HepG2 (cell line): Measurements from ENCODE around the gene CASP5.

Experiments used
- CTCF ChIP-seq: sonication (generic); formaldehyde crosslinking; IDR thresholded peaks from 2 replicates; pipeline ENCODE4 v1.5.0; 2020; ENCODE audit warnings: mild to moderate bottlenecking, missing genetic modification reagents, moderate library complexity
- E2F2 ChIP-seq: sonication (generic); formaldehyde crosslinking; IDR thresholded peaks from 2 replicates; pipeline ENCODE4 v1.4.0; 2020; ENCODE audit warnings: missing genetic modification reagents, borderline replicate concordance
- FOXM1 ChIP-seq: sonication (generic); formaldehyde crosslinking; IDR thresholded peaks from 2 replicates; pipeline ENCODE4 v1.5.0; 2020; ENCODE audit warnings: missing genetic modification reagents
- KAT2B ChIP-seq: fragments of 150-350 bp; IDR thresholded peaks from 2 replicates; pipeline ENCODE4 v1.6.1; 2014; ENCODE audit warnings: low read depth, low read length, borderline replicate concordance
- SUZ12 ChIP-seq: fragments of 150-350 bp; IDR thresholded peaks from 2 replicates; pipeline ENCODE4 v1.6.1; 2014; ENCODE audit warnings: low read depth, low read length
- ZNF792 ChIP-seq: IDR thresholded peaks from 2 replicates; pipeline ENCODE4 v1.6.1; 2016
- TF ChIP-seq, protein P1 (sequence below): IDR thresholded peaks from 2 replicates; pipeline ENCODE4 v1.6.1; 2012; ENCODE audit warnings: inconsistent platforms

- TF ChIP-seq KAT2B = no peak
- TF ChIP-seq, protein P1, sequence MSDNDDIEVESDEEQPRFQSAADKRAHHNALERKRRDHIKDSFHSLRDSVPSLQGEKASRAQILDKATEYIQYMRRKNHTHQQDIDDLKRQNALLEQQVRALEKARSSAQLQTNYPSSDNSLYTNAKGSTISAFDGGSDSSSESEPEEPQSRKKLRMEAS = no peak
- no peak for TF ChIP-seq E2F2
- no peak for TF ChIP-seq SUZ12
- no peak for TF ChIP-seq ZNF792 (CRISPR knock-in tag)
- TF ChIP-seq FOXM1 = no peak
- no peak for TF ChIP-seq CTCF (CRISPR knock-in tag)
Observed at GRCh38 chr11:105032495-105032894, 9.5 kb upstream of the CASP5 start.
